GM19324 (cell line): ENCODE measurements around the gene IQSEC1.

Experiments used
- ATAC-seq: cut with Tn5 transposase; IDR thresholded peaks from one replicate; pipeline ENCODE4 v1.9.1; 2021; ENCODE audit warnings: mild to moderate bottlenecking, moderate library complexity; ENCODE audit not compliant: unreplicated experiment, low FRiP score

The IQSEC1 gene

GRCh38 chr3:12946649-12947316 lies 126.4 kb downstream of the IQSEC1 start:
- no peak for ATAC-seq

GRCh38 chr3:12946251-12946648 lies 127.0 kb downstream of the IQSEC1 start:
- ATAC-seq: no peak

- no peak for ATAC-seq
These were observed 128.4 kb downstream of the IQSEC1 start for GRCh38 chr3:12944849-12945248.

- ATAC-seq: no peak
These were observed 128.8 kb downstream of the IQSEC1 start for GRCh38 chr3:12944413-12944812.

GRCh38 chr3:12943124-12944021 lies 129.9 kb downstream of the IQSEC1 start:
- ATAC-seq: no peak

- no peak for ATAC-seq
These were observed 131.7 kb downstream of the IQSEC1 start for GRCh38 chr3:12941495-12942023.

GRCh38 chr3:12940854-12941253 lies 132.4 kb downstream of the IQSEC1 start:
- ATAC-seq: no peak

- no peak for ATAC-seq
These were observed 134.1 kb downstream of the IQSEC1 start for GRCh38 chr3:12939137-12939536.

GRCh38 chr3:12938258-12938711 lies 134.9 kb downstream of the IQSEC1 start:
- ATAC-seq: no peak

GRCh38 chr3:12935861-12936830 lies 137.1 kb downstream of the IQSEC1 start:
- no peak for ATAC-seq

GRCh38 chr3:12935023-12935860 lies 138.0 kb downstream of the IQSEC1 start:
- no peak for ATAC-seq

GRCh38 chr3:12934431-12934830 lies 138.8 kb downstream of the IQSEC1 start:
- ATAC-seq: no peak

GRCh38 chr3:12933901-12934300 lies 139.3 kb downstream of the IQSEC1 start:
- no peak for ATAC-seq

GRCh38 chr3:12932754-12933153 lies 140.5 kb downstream of the IQSEC1 start:
- ATAC-seq: no peak

- ATAC-seq: no peak
These were observed 140.9 kb downstream of the IQSEC1 start for GRCh38 chr3:12932347-12932746.

- no peak for ATAC-seq
These were observed 141.8 kb downstream of the IQSEC1 start for GRCh38 chr3:12931273-12931905.

- no peak for ATAC-seq
These were observed 143.4 kb downstream of the IQSEC1 start for GRCh38 chr3:12929801-12930200.

GRCh38 chr3:12926660-12927059 lies 146.6 kb downstream of the IQSEC1 start:
- ATAC-seq: no peak

- ATAC-seq: no peak
These were observed 147.6 kb downstream of the IQSEC1 start for GRCh38 chr3:12925648-12926047.
